H1 (cell line): ENCODE results near the gene BATF3. TPM values are rescaled to one million over a fixed set of nuclear protein-coding genes. Genes with fewer than 3 reads are reported as not detected.

Experiments
- CTCF ChIA-PET: fragments of 300-600 bp; sonication (Branson Sonifier 250); formaldehyde crosslinking; loops from one replicate; lab custom pipeline; 2021; ENCODE audit not compliant: partially characterized antibody; lab: Charles Lee
- POLR2A ChIA-PET: fragments of 300-600 bp; sonication (Branson Sonifier 250); formaldehyde crosslinking; loops from one replicate; lab custom pipeline; 2021; ENCODE audit warnings: inconsistent platforms; ENCODE audit not compliant: partially characterized antibody; lab: Charles Lee
- DNase-seq, 2 experiments: peaks; one replicate each; pipeline versions ENCODE4 v3.0.0 to v3.0.0-alpha.2; 2010 to 2022; ENCODE audit warnings: low spot score in 2 of 2, low read depth in 1 of 2, mixed read lengths in 1 of 2
- FAIRE-seq: peaks from 2 replicates; lab custom pipeline; 2011; peaks lifted over from hg19 to GRCh38; lab: Jason Lieb, UNC
- H2AFZ ChIP-seq: 2 replicates; pipeline ENCODE4 v1.8.1; 2012; ENCODE audit warnings: low read length, inconsistent platforms
- H2AK5ac ChIP-seq: 2 replicates; pipeline ENCODE4 v1.6.1; 2013; ENCODE audit warnings: low read depth, low read length
- H2BK120ac ChIP-seq: replicated peaks from 2 replicates; pipeline ENCODE3; 2013; ENCODE audit warnings: low read depth, low read length, inconsistent platforms
- H2BK12ac ChIP-seq: 2 replicates; pipeline ENCODE4 v1.6.1; 2013; ENCODE audit warnings: low read depth, low read length
- H2BK15ac ChIP-seq: 2 replicates; pipeline ENCODE4 v1.6.1; 2013; ENCODE audit warnings: low read length
- H2BK20ac ChIP-seq: 2 replicates; pipeline ENCODE4 v1.6.1; 2013; ENCODE audit warnings: low read length
- H2BK5ac ChIP-seq: 2 replicates; pipeline ENCODE4 v1.6.1; 2013; ENCODE audit warnings: low read depth, low read length
- H3K14ac ChIP-seq: 2 replicates; pipeline ENCODE4 v1.6.1; 2013; ENCODE audit warnings: inconsistent platforms; ENCODE audit not compliant: insufficient read length
- H3K18ac ChIP-seq: 2 replicates; pipeline ENCODE4 v1.6.1; 2013; ENCODE audit warnings: low read length; ENCODE audit errors: extremely low read depth
- H3K23ac ChIP-seq: 2 replicates; pipeline ENCODE4 v1.6.1; 2013; ENCODE audit warnings: inconsistent platforms; ENCODE audit not compliant: insufficient read length
- H3K23me2 ChIP-seq: 2 replicates; pipeline ENCODE4 v1.6.1; 2013; ENCODE audit warnings: low read depth, low read length
- H3K27ac ChIP-seq: 2 replicates; pipeline ENCODE4 v1.6.1; 2011; ENCODE audit warnings: low read depth, low read length, inconsistent platforms
- H3K27me3 ChIP-seq, 4 experiments: replicated peaks in 1 of 4; 1 replicate in 1 of 4; 2 replicates in 3 of 4; pipeline versions ENCODE4 v1.6.1 to v1.8.1; 2011 to 2013; ENCODE audit warnings: low read length in 3 of 4, mild to moderate bottlenecking in 3 of 4, inconsistent platforms in 2 of 4, mixed read lengths in 2 of 4, moderate library complexity in 1 of 4; ENCODE audit not compliant: control insufficient read depth in 3 of 4, insufficient read depth in 3 of 4; ENCODE audit errors: extremely low read depth in 1 of 4
- H3K36me3 ChIP-seq, 4 experiments: 2 replicates each; pipeline versions ENCODE4 v1.6.1 to v1.8.1; 2011 to 2013; ENCODE audit warnings: mild to moderate bottlenecking in 4 of 4, low read length in 3 of 4, moderate library complexity in 2 of 4, control low read depth in 1 of 4, inconsistent platforms in 1 of 4; ENCODE audit not compliant: insufficient read depth in 4 of 4, control insufficient read depth in 2 of 4
- H3K4ac ChIP-seq: replicated peaks from 2 replicates; pipeline ENCODE3; 2013; ENCODE audit warnings: low read length, low read depth, mixed read lengths, inconsistent platforms; ENCODE audit not compliant: insufficient read length
- H3K4me1 ChIP-seq, 4 experiments: replicated peaks in 1 of 4; 1 replicate in 1 of 4; 2 replicates in 3 of 4; pipeline versions ENCODE4 v1.6.1 to v1.8.1; 2011 to 2013; ENCODE audit warnings: low read length in 3 of 4, inconsistent platforms in 2 of 4, mixed read lengths in 1 of 4; ENCODE audit not compliant: insufficient read depth in 4 of 4, control insufficient read depth in 3 of 4
- H3K4me2 ChIP-seq, 2 experiments: 2 replicates each; pipeline versions ENCODE4 v1.6.1 to v1.8.1; 2011 to 2013; ENCODE audit warnings: low read depth in 2 of 2, low read length in 2 of 2, control low read depth in 1 of 2, inconsistent platforms in 1 of 2, mild to moderate bottlenecking in 1 of 2; ENCODE audit not compliant: insufficient read depth in 1 of 2
- H3K4me3 ChIP-seq, 4 experiments: fragments of 200-600, 300-600 bp in 1 of 4; sonication (generic), shearing (Covaris generic), sonication (Bioruptor Twin) in 1 of 4; 2 replicates each; pipeline versions ENCODE4 v1.5.1 to v1.8.1; 2011 to 2016; ENCODE audit warnings: low read length in 4 of 4, low read depth in 3 of 4, control low read depth in 2 of 4, inconsistent platforms in 2 of 4, mild to moderate bottlenecking in 2 of 4, mixed read lengths in 1 of 4, moderate library complexity in 1 of 4; ENCODE audit not compliant: insufficient read depth in 2 of 4; ENCODE audit errors: extremely low read depth in 1 of 4
- H3K56ac ChIP-seq: replicated peaks from 2 replicates; pipeline ENCODE3; 2013; ENCODE audit warnings: low read depth, mild to moderate bottlenecking, mixed read lengths, low read length, inconsistent platforms; ENCODE audit not compliant: insufficient read length
- H3K79me1 ChIP-seq: 2 replicates; pipeline ENCODE4 v1.6.1; 2013; ENCODE audit warnings: low read depth, low read length, control low read depth
- H3K79me2 ChIP-seq, 2 experiments: 2 replicates each; pipeline versions ENCODE4 v1.6.1 to v1.8.1; 2012 to 2013; ENCODE audit warnings: low read length in 2 of 2, mild to moderate bottlenecking in 2 of 2, inconsistent platforms in 1 of 2; ENCODE audit not compliant: insufficient read depth in 2 of 2, control insufficient read depth in 1 of 2
- H3K9ac ChIP-seq, 4 experiments: replicated peaks in 1 of 4; 1 replicate in 1 of 4; 2 replicates in 3 of 4; pipeline versions ENCODE4 v1.6.1 to v1.8.1; 2011 to 2013; ENCODE audit warnings: low read depth in 3 of 4, low read length in 3 of 4, control low read depth in 2 of 4, mild to moderate bottlenecking in 2 of 4, moderate library complexity in 2 of 4, inconsistent platforms in 1 of 4; ENCODE audit errors: extremely low read depth in 1 of 4
- H3K9me3 ChIP-seq, 2 experiments: 2 replicates each; pipeline versions ENCODE4 v1.6.1 to v1.8.1; 2012 to 2013; ENCODE audit warnings: mild to moderate bottlenecking in 2 of 2, moderate library complexity in 2 of 2, control low read depth in 1 of 2, inconsistent platforms in 1 of 2, low read depth in 1 of 2, low read length in 1 of 2, mixed read lengths in 1 of 2; ENCODE audit not compliant: insufficient read depth in 2 of 2
- H4K20me1 ChIP-seq, 2 experiments: replicated peaks in 1 of 2; 2 replicates each; pipeline versions ENCODE3 to v1.8.1; 2011 to 2013; ENCODE audit warnings: inconsistent platforms in 2 of 2, low read length in 2 of 2, mild to moderate bottlenecking in 1 of 2; ENCODE audit not compliant: insufficient read depth in 2 of 2, control insufficient read depth in 1 of 2
- H4K5ac ChIP-seq: 2 replicates; pipeline ENCODE4 v1.6.1; 2013; ENCODE audit warnings: low read length, low read depth, mixed read lengths, inconsistent platforms; ENCODE audit not compliant: insufficient read length
- H4K8ac ChIP-seq: 2 replicates; pipeline ENCODE4 v1.8.0; 2013; ENCODE audit warnings: mild to moderate bottlenecking, moderate library complexity, low read length, inconsistent platforms; ENCODE audit not compliant: insufficient read depth; ENCODE audit errors: extremely low read depth
- H4K91ac ChIP-seq: replicated peaks from 2 replicates; pipeline ENCODE3; 2013; ENCODE audit warnings: low read length, mixed read lengths, inconsistent platforms; ENCODE audit not compliant: insufficient read length
- BCL11A ChIP-seq, 2 experiments: IDR thresholded peaks; one replicate each; pipeline ENCODE4 v1.6.1; 2011; ENCODE audit warnings: low read depth in 2 of 2, low read length in 2 of 2, mild to moderate bottlenecking in 2 of 2
- CREB1 ChIP-seq: IDR thresholded peaks from 2 replicates; pipeline ENCODE4 v1.6.1; 2012; ENCODE audit warnings: inconsistent platforms
- CTBP2 ChIP-seq: IDR thresholded peaks from 2 replicates; pipeline ENCODE4 v1.7.0; 2011; ENCODE audit warnings: borderline replicate concordance, mild to moderate bottlenecking, moderate library complexity, mixed read lengths, low read length; ENCODE audit not compliant: insufficient read depth, insufficient read length
- EGR1 ChIP-seq: IDR thresholded peaks from 2 replicates; pipeline ENCODE4 v1.6.1; 2011; ENCODE audit warnings: low read depth, low read length, borderline replicate concordance
- EZH2 ChIP-seq: fragments of 200-600 bp; sonication (generic); IDR thresholded peaks from 2 replicates; pipeline ENCODE4 v1.7.1; 2012; ENCODE audit warnings: low read depth, mild to moderate bottlenecking, moderate library complexity, low read length, inconsistent platforms; ENCODE audit not compliant: severe bottlenecking
- KDM5A ChIP-seq: fragments of 200-600 bp; IDR thresholded peaks from 2 replicates; pipeline ENCODE4 v1.7.1; 2012; ENCODE audit warnings: mild to moderate bottlenecking, low read length, inconsistent platforms, mixed read lengths
- MAX ChIP-seq: IDR thresholded peaks from 2 replicates; pipeline ENCODE4 v1.6.1; 2012; ENCODE audit warnings: inconsistent platforms
- NRF1 ChIP-seq: IDR thresholded peaks from 2 replicates; pipeline ENCODE4 v1.6.1; 2011; ENCODE audit warnings: mild to moderate bottlenecking, low read depth, low read length, improper control_type of control experiment
- PHF8 ChIP-seq: fragments of 200-600 bp; sonication (generic); conservative IDR thresholded peaks from 2 replicates; pipeline ENCODE4 v1.7.1; 2012; ENCODE audit warnings: low read depth, mild to moderate bottlenecking, inconsistent platforms, low read length, moderate library complexity
- SP2 ChIP-seq: IDR thresholded peaks from 2 replicates; pipeline ENCODE4 v1.6.1; 2012; ENCODE audit warnings: mild to moderate bottlenecking, low read length, inconsistent platforms
- SP4 ChIP-seq: IDR thresholded peaks from 2 replicates; pipeline ENCODE4 v1.6.1; 2012; ENCODE audit warnings: low read length, inconsistent platforms
- TAF1 ChIP-seq: IDR thresholded peaks from 2 replicates; pipeline ENCODE4 v1.6.1; 2011; ENCODE audit warnings: mild to moderate bottlenecking, low read depth, low read length
- TEAD4 ChIP-seq: IDR thresholded peaks from 2 replicates; pipeline ENCODE4 v1.6.1; 2012; ENCODE audit warnings: low read depth, low read length, inconsistent platforms, mixed read lengths
- WGBS, 2 experiments: shearing (Covaris generic) in 1 of 2; methylation state at CpG; one replicate each; pipeline versions ENCODE4 v1.1.6 to v1.1.7; 2013 to 2015; ENCODE audit warnings: low lambda C conversion rate in 2 of 2, mixed read lengths in 2 of 2, inconsistent platforms in 1 of 2, low coverage in 1 of 2, missing lambda C conversion rate in 1 of 2; ENCODE audit not compliant: insufficient replicate concordance in 2 of 2, insufficient coverage in 1 of 2, insufficient read length in 1 of 2; ENCODE audit errors: extremely low coverage in 1 of 2, missing lambda C conversion rate in 1 of 2; 5-methylcytosine and 5-hydroxymethylcytosine counted together
- polyA plus RNA-seq, 7 experiments: library from polyadenylated mRNA; depleted of rRNA in 3 of 7; stranded (reverse) in 5 of 7; unstranded in 2 of 7; fragments of >200 nt in 5 of 7; fragments of 200-250 nt in 2 of 7; gene quantifications; 1 replicate in 5 of 7; 2 replicates in 1 of 7; 4 replicates in 1 of 7; pipeline versions ENCODE4 v1.2.1 to v1.2.3, GENCODE V29; 2011 to 2013; ENCODE audit warnings: missing spikeins in 2 of 7, mixed read lengths in 2 of 7
- total RNA-seq: library from RNA; stranded (reverse); fragmentation: NEBNext Ultra II Directional; extraction: Animal tissue kit (Norgen Biotek cat#: 25700); gene quantifications from 2 replicates; pipeline ENCODE4 v1.2.1, GENCODE V29; 2021
- TF ChIP-seq, protein P1 (sequence below): IDR thresholded peaks from 2 replicates; pipeline ENCODE4 v1.6.1; 2011; ENCODE audit warnings: low read depth, mild to moderate bottlenecking, low read length; ENCODE audit not compliant: insufficient read depth

Gene BATF3
- total and polyA plus RNA-seq, 2 of the 8 experiments (the other 6 are each of a cell fraction or from before 2014, with no cell fraction given), result 6.3 TPM

DNA sequence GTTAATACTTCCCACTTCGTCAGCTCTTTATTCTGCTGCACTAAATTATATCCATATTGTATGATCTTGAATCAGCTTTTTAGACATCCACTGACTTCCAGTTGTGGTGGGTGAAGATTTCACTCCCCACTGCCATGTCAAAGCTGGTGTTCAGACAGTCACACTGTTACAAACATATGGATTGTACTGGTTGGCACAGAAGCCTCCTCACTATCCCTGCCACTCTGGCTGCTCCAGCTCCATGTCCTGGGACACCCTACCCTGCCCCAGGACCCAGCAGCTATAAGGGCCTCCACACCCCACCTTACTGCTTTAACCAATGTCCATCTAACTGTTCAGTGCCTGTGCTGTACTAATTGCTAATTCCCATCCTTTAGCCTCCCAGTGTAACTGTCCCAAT is 32.0 kb upstream of the BATF3 start:
- POLR2A ChIA-PET, result interaction anchor here (1.0 to 2.0 kb wide), 3 partner anchors 9 to 66 kb away, joined by 3 to 5 read pairs (median 4); no protein-coding TSS in a partner anchor
- Histone ChIP-seq H3K9me3 (0 out of 4 replicates have a peak, but pooled peaks cover 0 to 1% of the 10 kb centered on the region in 2 experiments), H3K27ac (no peak overlapping the region), H3K9ac (no peak overlapping the region), H4K8ac (no peak overlapping the region), H3K4me3 (no peak overlapping the region), H3K14ac (no peak overlapping the region), H3K23ac (no peak overlapping the region), H3K27me3 (no peaks in the 10 kb centered on the region), H3K23me2 (no peaks in the 10 kb centered on the region), H2AK5ac (no peak overlapping the region), H4K20me1 (no peaks in the 10 kb centered on the region), H2BK5ac (no peak overlapping the region), H2BK15ac (no peak overlapping the region), H3K79me2 (0 out of 4 replicates have a peak, but pooled peaks cover 0 to 3% of the 10 kb centered on the region in 2 experiments), H2AFZ (no peak overlapping the region), H3K4me1 (no peaks in the 10 kb centered on the region), H3K18ac (no peak overlapping the region), H3K56ac (no peak overlapping the region), H3K4ac (no peak overlapping the region), H3K79me1 (no peaks in the 10 kb centered on the region), H4K5ac (no peak overlapping the region), H2BK120ac (no peak overlapping the region), H2BK20ac (no peak overlapping the region), H4K91ac (no peak overlapping the region), H3K4me2 (no peak overlapping the region), H3K36me3 (no peaks in the 10 kb centered on the region), H2BK12ac (no peak overlapping the region)
- no peak for FAIRE-seq
- 90% methylated on average over 1 of the region's 1 CpG; no CpG with 5 or more reads in 1 of the 2 experiments for WGBS, 2 experiments
- DNase-seq, result no peak
- CTCF ChIA-PET, result interaction anchor here (0.8 to 1.2 kb wide), 4 partner anchors 16 to 274 kb away, joined by 3 to 4 read pairs (median 3); no protein-coding TSS in a partner anchor
- TF ChIP-seq CREB1 (no peak), NRF1 (no peak), EZH2 (no peak), TAF1 (no peak), TEAD4 (no peak), KDM5A (no peak), MAX (no peak), PHF8 (no peak), BCL11A (IDR thresholded peaks at IDR 0.05; ENCODE audit: low read depth in 2 of 2, low read length in 2 of 2) (no peak), SP2 (no peak), CTBP2 (no peak), SP4 (no peak), EGR1 (no peak)
- TF ChIP-seq, protein P1, sequence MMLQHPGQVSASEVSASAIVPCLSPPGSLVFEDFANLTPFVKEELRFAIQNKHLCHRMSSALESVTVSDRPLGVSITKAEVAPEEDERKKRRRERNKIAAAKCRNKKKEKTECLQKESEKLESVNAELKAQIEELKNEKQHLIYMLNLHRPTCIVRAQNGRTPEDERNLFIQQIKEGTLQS, result no peak
